ENCODE measurements around the gene ESRRA. TPM values are rescaled to one million over a fixed set of nuclear protein-coding genes. Genes with fewer than 3 reads are reported as not detected.

Gene ESRRA
- total and polyA plus RNA-seq, 2 of the 13 experiments (the other 11 are each of a cell fraction or from before 2014, with no cell fraction given): 18.1 to 36.3 TPM

- TF ChIP-seq NONO (IDR thresholded peaks at IDR 0.05) (no peak), NONO (CRISPR knock-in tag; conservative IDR thresholded peaks at IDR 0.05) (0 out of 2 replicates have a peak, but pooled peaks have one; percentile 31), ZNF234 (CRISPR knock-in tag; conservative IDR thresholded peaks at IDR 0.05) (no peak), ZHX1 (CRISPR knock-in tag; IDR thresholded peaks at IDR 0.05; ENCODE audit: low read depth) (no peak), ZBED4 (CRISPR knock-in tag; IDR thresholded peaks at IDR 0.05; ENCODE audit: borderline replicate concordance) (no peak), TOE1 (CRISPR knock-in tag; IDR thresholded peaks at IDR 0.05) (no peak), SIN3B (IDR thresholded peaks at IDR 0.05; ENCODE audit: low read length) (no peak), ZNF761 (CRISPR knock-in tag; conservative IDR thresholded peaks at IDR 0.05) (no peak), HOXA9 (CRISPR knock-in tag; IDR thresholded peaks at IDR 0.05; ENCODE audit: borderline replicate concordance) (no peak), MTA1 (CRISPR knock-in tag; IDR thresholded peaks at IDR 0.05; ENCODE audit: borderline replicate concordance) (peak; percentile 70; the same call in 1 of the 2 replicates), ZNF33B (CRISPR knock-in tag; IDR thresholded peaks at IDR 0.05) (no peak), PHF8 (CRISPR knock-in tag; IDR thresholded peaks at IDR 0.05) (no peak), SRSF4 (IDR thresholded peaks at IDR 0.05; ENCODE audit: low read depth, low read length, poor library complexity, severe bottlenecking) (no peak), E2F5 (CRISPR knock-in tag; conservative IDR thresholded peaks at IDR 0.05) (no peak), ZNF160 (CRISPR knock-in tag; IDR thresholded peaks at IDR 0.05) (no peak), POLR2AphosphoS2 (IDR thresholded peaks at IDR 0.05; ENCODE audit: low read depth, low read length) (no peak), ZNF569 (CRISPR knock-in tag; IDR thresholded peaks at IDR 0.05; ENCODE audit: borderline replicate concordance) (no peak), ZNF34 (CRISPR knock-in tag; IDR thresholded peaks at IDR 0.05; ENCODE audit: borderline replicate concordance) (no peak), UBTF (CRISPR knock-in tag; IDR thresholded peaks at IDR 0.05) (peak; percentile 56; the same call in 1 of the 2 replicates)
These were observed 50.0 kb downstream of the ESRRA start (continued) for GRCh38 chr11:64355078-64355940.
